SHP77 treated with DMSO at 0.1 percent for 48 hours (cell line): ENCODE measurements around the gene CORO1C.

ENCODE experiments used
- DNase-seq: peaks from one replicate; lab custom pipeline; 2025; lab: John Stamatoyannopoulos, UW

CORO1C gene

GRCh38 chr12:108615918-108616317 is 115.4 kb downstream of the CORO1C start:
- DNase-seq = no peak

- no peak for DNase-seq
Observed at GRCh38 chr12:108614639-108615038, 116.7 kb downstream of the CORO1C start.

DNA sequence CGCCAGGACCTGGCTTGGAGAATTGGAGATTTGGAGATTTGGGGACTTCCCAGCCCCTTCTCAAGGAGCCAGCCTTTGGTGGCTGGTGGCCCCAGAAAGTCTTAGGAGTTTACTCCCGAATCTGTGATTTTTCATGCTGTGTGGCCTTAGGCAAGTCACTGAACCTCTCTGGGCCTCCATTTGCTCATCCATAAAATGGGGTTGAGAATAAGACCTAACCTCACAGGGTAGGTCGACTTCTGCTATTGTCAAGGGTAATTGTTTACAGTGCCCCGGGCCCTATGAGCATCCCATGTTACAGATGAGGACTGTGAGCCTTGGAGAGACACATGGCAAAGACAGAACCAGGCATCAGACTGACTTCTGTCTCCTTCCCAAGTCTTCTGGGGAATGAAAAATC is 117.3 kb downstream of the CORO1C start:
- DNase-seq = no peak

- no peak for DNase-seq
Observed at GRCh38 chr12:108613548-108613947, 117.8 kb downstream of the CORO1C start.

GRCh38 chr12:108612788-108613282 is 118.5 kb downstream of the CORO1C start:
- no peak for DNase-seq

DNA sequence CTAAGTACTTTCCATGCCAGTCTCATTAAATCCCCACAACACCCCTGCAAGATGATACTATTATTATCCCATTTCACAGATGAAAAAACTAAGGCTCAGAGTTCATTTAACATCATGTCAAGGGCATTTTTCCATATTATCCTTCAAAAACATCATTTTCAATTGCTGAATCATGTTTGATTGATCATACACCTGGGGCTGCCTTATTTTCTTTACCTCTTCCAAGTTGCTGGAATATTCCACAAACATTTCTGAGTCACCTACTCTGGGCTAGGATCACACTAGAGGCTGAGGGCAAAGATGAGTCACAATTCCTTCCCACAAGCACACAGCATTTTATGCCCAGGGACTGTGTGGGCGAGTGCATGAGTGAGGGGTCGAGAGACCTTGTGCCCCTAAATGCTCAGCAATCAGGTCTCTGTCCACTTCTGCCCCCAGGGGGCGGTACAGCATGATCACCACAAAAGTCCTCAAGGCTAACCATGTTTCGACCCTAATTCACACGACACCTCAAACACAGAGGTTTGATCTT is 119.4 kb downstream of the CORO1C start:
- DNase-seq = no peak

DNA sequence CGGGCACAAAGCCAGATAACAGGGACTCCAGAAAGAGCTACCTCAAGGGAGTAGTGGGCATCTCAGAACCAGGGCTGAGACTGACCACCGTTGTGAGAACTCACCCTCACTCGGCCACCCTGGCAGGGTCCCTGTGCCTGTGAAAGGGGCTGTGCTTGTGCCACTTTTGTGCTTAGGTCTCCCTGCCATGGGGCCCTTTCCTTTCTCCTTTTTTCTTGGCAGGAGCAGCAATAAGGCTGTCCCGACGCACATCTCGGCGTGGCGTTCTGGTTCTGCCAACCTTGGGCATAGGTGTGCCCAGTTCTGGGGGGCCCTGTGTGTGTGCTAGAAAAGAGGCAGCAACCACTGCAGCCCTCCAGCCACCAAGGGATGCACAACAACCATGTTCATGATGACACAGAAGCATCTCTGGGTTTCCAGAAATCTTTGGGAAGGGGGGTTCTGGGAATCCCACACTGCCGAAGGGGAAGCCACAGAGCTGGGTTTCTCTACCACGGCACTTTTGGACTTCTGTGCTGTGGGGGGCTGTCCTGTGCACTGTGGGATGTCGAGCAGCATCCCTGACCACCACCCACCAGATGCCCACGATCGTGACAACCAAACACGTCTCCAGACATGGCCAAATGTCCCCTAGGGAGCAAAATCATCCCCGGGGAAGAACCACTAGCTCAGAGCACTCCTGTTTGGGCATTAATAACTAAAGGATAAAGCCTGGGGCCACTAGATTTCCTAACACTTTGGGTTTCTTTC is 120.3 kb downstream of the CORO1C start:
- DNase-seq = no peak

DNA sequence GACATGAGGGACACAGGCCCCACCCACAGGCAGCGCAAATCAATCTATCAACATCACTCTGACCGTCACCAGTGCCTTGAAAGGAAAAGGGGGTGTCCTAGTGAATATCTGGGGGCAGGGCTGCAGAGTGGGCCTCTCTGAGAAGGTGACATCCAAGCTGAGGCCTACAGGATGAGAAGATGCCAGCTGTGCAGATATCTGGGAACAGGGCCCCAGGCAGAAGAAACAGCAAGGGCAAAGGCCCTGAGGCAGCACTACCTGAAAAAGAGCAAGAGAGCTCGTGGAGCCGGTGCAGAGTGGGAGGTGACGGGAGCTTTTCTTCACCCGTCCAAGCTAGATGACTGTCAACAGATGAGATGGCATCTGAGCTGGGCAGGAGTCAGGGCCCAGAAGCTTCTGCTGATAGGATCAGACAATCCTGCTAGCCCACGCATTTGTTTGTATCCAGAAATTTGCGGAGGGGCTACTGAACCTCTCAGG is 120.9 kb downstream of the CORO1C start:
- DNase-seq = no peak

DNA sequence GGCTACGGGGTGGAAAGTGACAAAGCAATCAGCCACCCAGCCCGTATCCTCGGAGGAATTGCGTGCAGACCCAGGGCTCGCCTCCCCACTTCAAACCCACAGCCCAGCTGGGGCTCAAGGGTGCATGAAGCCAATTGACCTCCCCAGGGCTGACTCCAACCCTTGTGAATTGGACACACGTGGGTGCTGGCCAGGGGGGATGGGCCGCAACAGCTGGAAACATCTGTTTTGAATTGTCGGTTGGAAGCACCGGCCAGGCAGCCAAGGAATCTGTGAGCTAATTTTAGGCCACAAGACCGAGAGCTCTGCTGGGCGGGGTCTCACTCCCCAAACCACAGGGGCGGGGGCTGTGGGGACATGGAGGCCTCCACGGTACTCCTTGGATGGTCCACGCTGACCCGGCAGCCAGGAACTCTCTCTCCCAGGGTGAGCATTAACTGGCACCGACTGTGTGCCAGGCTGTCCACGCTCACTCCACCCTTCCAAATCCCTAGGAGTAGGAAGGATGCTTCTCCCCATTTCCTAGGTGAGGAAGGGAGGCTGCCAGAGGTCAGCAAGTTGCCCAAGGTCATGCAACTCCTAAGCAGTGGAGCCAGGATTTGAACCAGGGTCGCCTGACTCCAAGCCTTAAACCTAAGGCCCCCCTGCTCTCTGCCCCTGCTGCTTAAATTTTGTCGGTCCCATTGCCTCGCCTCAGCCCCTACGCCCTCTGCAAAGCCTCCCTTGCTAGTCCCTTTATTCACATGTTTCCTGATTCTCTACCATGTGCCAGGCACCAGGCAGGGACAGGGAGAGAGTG is 121.6 kb downstream of the CORO1C start:
- DNase-seq = no peak

DNA sequence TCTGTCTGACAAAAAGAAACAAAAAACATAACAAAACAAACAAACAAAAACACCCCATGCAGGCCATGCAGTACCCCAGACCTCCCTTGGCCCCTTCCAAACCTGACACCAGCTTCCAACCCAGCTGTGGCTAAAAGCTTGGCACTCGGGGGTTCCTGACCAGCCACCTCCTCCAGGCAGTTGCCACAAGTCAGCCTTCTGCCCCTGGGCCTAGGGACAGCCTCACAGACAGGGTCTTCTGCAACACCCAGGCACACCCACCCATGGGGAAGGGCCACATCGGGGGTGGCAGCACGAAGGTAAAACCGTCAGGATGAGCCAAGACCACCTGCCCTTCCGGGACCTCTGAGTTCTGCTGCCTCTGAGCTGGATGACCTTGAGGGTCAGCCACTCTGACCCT is 122.7 kb downstream of the CORO1C start:
- DNase-seq = no peak

GRCh38 chr12:108607981-108608600 is 123.2 kb downstream of the CORO1C start:
- no peak for DNase-seq

- no peak for DNase-seq
Observed at GRCh38 chr12:108606492-108606891, 124.8 kb downstream of the CORO1C start.

GRCh38 chr12:108605690-108606406 is 125.5 kb downstream of the CORO1C start:
- no peak for DNase-seq

DNA sequence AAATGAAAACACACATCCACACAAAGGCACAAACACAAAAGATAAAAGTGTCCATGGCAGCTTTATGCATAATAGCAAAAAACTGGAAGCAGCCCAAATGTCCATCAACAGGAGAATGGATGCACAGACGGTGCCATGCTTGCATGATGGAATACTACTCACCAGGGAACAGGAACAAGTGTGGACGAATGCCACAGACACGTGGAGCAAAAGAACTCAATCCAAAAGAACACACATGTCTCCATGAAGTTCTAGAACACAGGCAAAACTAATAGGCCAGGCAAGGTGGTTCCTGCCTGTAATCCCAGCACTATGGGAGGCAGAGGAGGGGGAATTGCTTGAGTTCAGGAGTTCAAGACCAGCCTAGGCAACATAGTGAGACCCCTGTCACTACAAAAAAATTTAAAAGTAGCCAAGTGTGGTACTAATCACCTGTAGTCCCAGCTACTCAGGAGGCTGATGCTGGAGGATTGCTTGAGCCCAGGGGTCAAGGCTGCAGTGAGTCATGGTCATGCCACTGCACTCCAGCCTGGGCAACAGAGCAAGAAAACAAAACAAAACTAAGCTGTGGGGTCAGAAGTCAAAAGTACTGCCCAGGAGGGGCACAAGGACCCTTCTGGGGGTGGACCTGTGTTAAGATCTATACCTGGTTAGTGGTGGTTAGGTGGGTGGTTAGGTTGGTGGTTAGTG is 126.2 kb downstream of the CORO1C start:
- no peak for DNase-seq

- DNase-seq = no peak
Observed at GRCh38 chr12:108604208-108604941, 126.9 kb downstream of the CORO1C start.

GRCh38 chr12:108603743-108604142 is 127.6 kb downstream of the CORO1C start:
- DNase-seq = no peak

- DNase-seq = no peak
Observed at GRCh38 chr12:108602976-108603704, 128.2 kb downstream of the CORO1C start.

DNA sequence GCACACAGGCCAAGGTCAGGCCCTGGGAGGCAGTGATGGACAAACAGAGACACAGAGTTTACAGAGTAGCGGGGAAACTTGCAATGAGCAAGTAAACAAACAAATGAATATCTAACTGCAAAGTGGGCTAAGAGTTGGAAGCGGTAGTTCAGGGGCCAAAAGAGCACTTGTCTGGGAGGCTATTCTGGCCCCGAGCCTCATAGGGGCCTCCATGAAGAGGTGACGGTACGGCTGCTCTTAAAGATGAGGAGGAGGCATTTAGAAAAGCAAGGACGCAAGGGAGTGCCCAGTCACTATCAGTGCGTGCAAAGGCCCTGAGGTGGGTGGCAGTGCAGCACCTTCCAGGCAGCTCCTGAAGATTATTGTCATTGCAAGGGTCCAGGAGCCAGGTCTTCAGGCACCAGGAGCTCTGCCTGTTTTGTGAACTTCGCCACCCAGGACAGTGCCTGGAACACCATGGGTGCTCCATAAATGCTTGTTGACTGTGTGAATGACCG is 129.1 kb downstream of the CORO1C start:
- DNase-seq = no peak

- no peak for DNase-seq
Observed at GRCh38 chr12:108600702-108601007, 130.7 kb downstream of the CORO1C start.
